A673 (cell line): ENCODE measurements around the gene EVX1. TPM values are rescaled to one million over a fixed set of nuclear protein-coding genes. Genes with fewer than 3 reads are reported as not detected.

Experiments used
- BruUV-seq: library from RNA; stranded (reverse); fragments of 400-500 nt; replicated peaks from 2 replicates; lab custom pipeline; 2021; lab: Mats Ljungman, UMichigan
- CTCF ChIA-PET: fragments of 300-600 bp; sonication (Branson Sonifier 250); formaldehyde crosslinking; loops from one replicate; lab custom pipeline; 2022; ENCODE audit warnings: antibody characterized with exemption; lab: Charles Lee
- POLR2A ChIA-PET: fragments of 300-600 bp; sonication (Branson Sonifier 250); formaldehyde crosslinking; loops from one replicate; lab custom pipeline; 2022; ENCODE audit warnings: antibody characterized with exemption; ENCODE audit not compliant: low non-redundant PET; lab: Charles Lee
- DNase-seq: peaks from one replicate; pipeline ENCODE4 v3.0.0-alpha.2; 2015; ENCODE audit warnings: low spot score
- H3K27ac ChIP-seq: fragments of 200-600 bp; sonication (generic); 2 replicates; pipeline ENCODE4 v1.5.1; 2016; ENCODE audit warnings: mixed run types, low read depth, mild to moderate bottlenecking, mixed read lengths, antibody characterized with exemption, low read length; ENCODE audit not compliant: poor library complexity, severe bottlenecking
- H3K27me3 ChIP-seq: fragments of 200-600 bp; sonication (generic); replicated peaks from 2 replicates; pipeline ENCODE4 v1.6.1; 2017; ENCODE audit warnings: mixed run types, low read depth, mild to moderate bottlenecking, mixed read lengths, antibody characterized with exemption, low read length; ENCODE audit not compliant: insufficient read depth, poor library complexity
- H3K36me3 ChIP-seq: fragments of 200-600 bp; sonication (generic); 2 replicates; pipeline ENCODE4 v1.6.1; 2016; ENCODE audit warnings: mixed run types, mild to moderate bottlenecking, mixed read lengths, antibody characterized with exemption, low read length; ENCODE audit not compliant: insufficient read depth, poor library complexity, severe bottlenecking
- H3K4me1 ChIP-seq: fragments of 200-600 bp; sonication (generic); 2 replicates; pipeline ENCODE4 v1.6.1; 2017; ENCODE audit warnings: mixed run types, mild to moderate bottlenecking, mixed read lengths, antibody characterized with exemption, low read length; ENCODE audit not compliant: insufficient read depth, poor library complexity, severe bottlenecking
- H3K4me3 ChIP-seq: fragments of 200-600 bp; sonication (generic); 2 replicates; pipeline ENCODE4 v1.5.1; 2016; ENCODE audit warnings: low read depth, mixed run types, mild to moderate bottlenecking, mixed read lengths, low read length; ENCODE audit not compliant: poor library complexity, severe bottlenecking
- H3K9me3 ChIP-seq: fragments of 200-600 bp; sonication (generic); 2 replicates; pipeline ENCODE4 v1.6.1; 2016; ENCODE audit warnings: mixed run types, low read depth, mild to moderate bottlenecking, mixed read lengths, antibody characterized with exemption, low read length; ENCODE audit not compliant: poor library complexity, severe bottlenecking
- EZH2 ChIP-seq: fragments of 200-600 bp; sonication (generic); IDR thresholded peaks from 2 replicates; pipeline ENCODE4 v1.6.1; 2017; ENCODE audit warnings: borderline replicate concordance, low read depth, mild to moderate bottlenecking, mixed read lengths, antibody characterized with exemption, low read length; ENCODE audit not compliant: poor library complexity, severe bottlenecking
- intact Hi-C: fragments of 100-400 bp; cut with micrococcal nuclease; formaldehyde crosslinking; loops from one replicate; pipeline ENCODE4 v1.10.0; 2022; ENCODE audit not compliant: unreplicated experiment
- total RNA-seq: library from RNA; stranded (reverse); gene quantifications from 2 replicates; pipeline ENCODE4 v1.2.3, GENCODE V29; 2021
- TF ChIP-seq, protein P1 (sequence below): fragments of 300-800, 200-600 bp; sonication (generic); conservative IDR thresholded peaks from 2 replicates; pipeline ENCODE4 v1.5.1; 2017; ENCODE audit warnings: low read depth, mild to moderate bottlenecking, antibody characterized with exemption, low read length, moderate library complexity, mixed read lengths

The EVX1 gene
- total RNA-seq, 1 experiment from 2014 or later = not detected

DNA sequence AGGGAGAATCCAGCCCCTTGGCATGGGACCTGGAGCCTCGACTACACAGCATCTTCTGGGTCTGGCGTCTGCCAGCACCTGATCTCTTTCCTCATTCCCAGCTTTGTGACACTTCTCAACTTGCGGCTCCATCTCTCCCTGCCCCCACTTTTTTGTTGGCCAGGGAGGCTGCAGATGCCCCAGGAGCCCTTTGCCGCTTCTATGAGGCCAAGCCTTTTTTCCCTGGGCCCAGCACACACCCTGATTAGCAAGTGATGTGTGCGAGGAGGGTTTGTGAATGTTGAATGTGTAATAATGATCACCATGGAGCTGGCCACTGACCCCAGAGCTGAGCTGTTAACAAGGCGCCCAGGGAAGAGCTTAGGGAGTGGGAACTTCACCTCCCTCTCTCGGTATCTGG is 4.4 kb downstream of the EVX1 start:
- no peak overlapping the region for H3K27ac ChIP-seq
- ChIA-PET POLR2A (no interaction called here), CTCF (no interaction called here)
- BruUV-seq = no TSS peak
- H3K27me3 ChIP-seq = peaks cover 100% of the 10 kb centered on the region
- no peak for DNase-seq
- H3K36me3 ChIP-seq = no peaks in the 10 kb centered on the region
- H3K4me1 ChIP-seq = no peaks in the 10 kb centered on the region
- H3K4me3 ChIP-seq = no peak overlapping the region
- intact Hi-C loops = no loop called here
- no peak for TF ChIP-seq EZH2
- TF ChIP-seq, protein P1, sequence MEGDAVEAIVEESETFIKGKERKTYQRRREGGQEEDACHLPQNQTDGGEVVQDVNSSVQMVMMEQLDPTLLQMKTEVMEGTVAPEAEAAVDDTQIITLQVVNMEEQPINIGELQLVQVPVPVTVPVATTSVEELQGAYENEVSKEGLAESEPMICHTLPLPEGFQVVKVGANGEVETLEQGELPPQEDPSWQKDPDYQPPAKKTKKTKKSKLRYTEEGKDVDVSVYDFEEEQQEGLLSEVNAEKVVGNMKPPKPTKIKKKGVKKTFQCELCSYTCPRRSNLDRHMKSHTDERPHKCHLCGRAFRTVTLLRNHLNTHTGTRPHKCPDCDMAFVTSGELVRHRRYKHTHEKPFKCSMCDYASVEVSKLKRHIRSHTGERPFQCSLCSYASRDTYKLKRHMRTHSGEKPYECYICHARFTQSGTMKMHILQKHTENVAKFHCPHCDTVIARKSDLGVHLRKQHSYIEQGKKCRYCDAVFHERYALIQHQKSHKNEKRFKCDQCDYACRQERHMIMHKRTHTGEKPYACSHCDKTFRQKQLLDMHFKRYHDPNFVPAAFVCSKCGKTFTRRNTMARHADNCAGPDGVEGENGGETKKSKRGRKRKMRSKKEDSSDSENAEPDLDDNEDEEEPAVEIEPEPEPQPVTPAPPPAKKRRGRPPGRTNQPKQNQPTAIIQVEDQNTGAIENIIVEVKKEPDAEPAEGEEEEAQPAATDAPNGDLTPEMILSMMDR = no peak
- no peaks in the 10 kb centered on the region for H3K9me3 ChIP-seq

DNA sequence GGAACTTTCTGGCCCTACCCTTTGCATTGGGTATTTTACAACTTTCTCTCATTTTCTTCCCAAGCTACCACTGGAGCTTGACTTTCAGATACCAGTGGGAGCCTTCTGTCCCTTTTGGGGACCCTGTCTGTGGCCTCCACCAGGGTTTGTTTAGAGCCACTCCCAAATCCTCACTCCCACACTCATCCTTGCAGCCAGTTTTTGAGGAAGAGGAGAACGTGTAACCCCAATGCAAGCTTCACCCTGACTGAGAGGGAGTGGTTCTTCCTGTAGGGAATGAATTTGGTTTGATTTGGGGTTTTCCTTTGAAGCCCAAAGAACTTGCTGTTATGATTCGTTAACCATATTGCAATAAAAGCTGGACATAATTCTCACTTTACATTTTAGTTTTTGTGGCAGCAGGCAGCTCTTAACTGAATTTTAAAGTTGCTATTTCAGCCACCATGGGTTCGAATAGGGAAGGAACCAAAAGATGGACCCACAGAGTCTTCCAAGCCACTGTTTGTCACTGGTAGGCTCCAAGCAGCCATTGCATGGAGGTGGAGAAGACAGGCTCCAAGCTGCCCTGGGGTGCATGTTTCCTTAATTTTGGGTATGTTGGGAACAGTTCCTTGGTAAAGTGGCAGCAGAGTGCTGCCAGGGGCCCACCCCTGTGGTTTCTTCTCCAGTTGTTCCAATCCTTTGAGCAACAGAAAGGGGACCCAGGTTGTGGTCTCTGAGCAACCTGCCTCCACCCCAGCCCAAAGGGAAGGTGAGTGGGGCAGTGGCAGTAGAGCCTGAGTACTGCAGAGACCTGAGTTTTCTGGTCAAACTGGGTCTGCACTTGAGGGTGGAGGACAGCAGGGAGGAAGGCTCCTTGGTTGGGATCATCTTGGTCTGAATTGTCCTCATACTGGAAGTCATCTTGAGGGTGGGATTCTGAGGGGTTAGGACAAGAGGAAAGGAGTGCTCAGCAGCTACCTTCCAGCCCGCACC is 5.1 kb downstream of the EVX1 start:
- Histone ChIP-seq H3K9me3 (no peaks in the 10 kb centered on the region), H3K4me1 (no peaks in the 10 kb centered on the region), H3K27me3 (peaks cover 98% of the 10 kb centered on the region), H3K36me3 (no peaks in the 10 kb centered on the region), H3K4me3 (no peak overlapping the region), H3K27ac (no peak overlapping the region)
- intact Hi-C loops = no loop called here
- DNase-seq = no peak
- peak; percentile 39 for TF ChIP-seq EZH2
- TF ChIP-seq, protein P1 = no peak
- no TSS peak for BruUV-seq
- POLR2A ChIA-PET = no interaction called here
- CTCF ChIA-PET = no interaction called here

DNA sequence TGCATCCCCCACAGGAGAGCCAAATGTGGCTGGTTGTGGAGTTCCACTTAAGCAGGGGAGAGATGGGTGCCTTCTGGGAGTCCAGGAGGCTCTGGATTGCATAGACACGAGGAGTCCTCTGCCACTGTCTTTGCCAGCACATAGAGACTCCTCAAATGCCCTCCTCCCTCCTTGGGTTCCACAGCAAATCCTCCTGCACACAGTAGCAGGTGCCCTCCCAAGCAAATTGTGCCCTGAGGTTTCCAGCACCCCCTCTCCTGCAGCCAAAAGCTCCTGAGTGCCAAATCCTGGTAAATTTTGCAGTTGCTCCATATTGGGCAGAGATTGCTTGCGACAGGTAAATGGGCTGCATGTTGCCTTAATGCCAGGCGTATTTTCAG is 5.8 kb downstream of the EVX1 start:
- DNase-seq = no peak
- Histone ChIP-seq H3K36me3 (no peaks in the 10 kb centered on the region), H3K4me1 (no peaks in the 10 kb centered on the region), H3K27me3 (peaks cover 98% of the 10 kb centered on the region), H3K4me3 (no peak overlapping the region), H3K27ac (no peak overlapping the region), H3K9me3 (no peaks in the 10 kb centered on the region)
- intact Hi-C loops = no loop called here
- CTCF ChIA-PET = no interaction called here
- BruUV-seq = no TSS peak
- POLR2A ChIA-PET = no interaction called here
- TF ChIP-seq, protein P1 = no peak
- no peak for TF ChIP-seq EZH2
